HT1080 (cell line): ENCODE results near the gene C16orf95. TPM values are rescaled to one million over a fixed set of nuclear protein-coding genes. Genes with fewer than 3 reads are reported as not detected.

Experiments
- DNase-seq: peaks from one replicate; pipeline ENCODE4 v3.0.0-alpha.2; 2015; ENCODE audit warnings: low read depth
- small RNA-seq: library from RNA; depleted of rRNA; stranded (forward); fragments of <200 nt; gene quantifications from one replicate; pipeline ENCODE3, GENCODE V24; 2014
- total RNA-seq: library from RNA; depleted of rRNA; stranded (reverse); fragments of >200 nt; shearing (Covaris generic); gene quantifications from 2 replicates; pipeline ENCODE4 v1.2.3, GENCODE V29; 2014; rRNA removed

Gene C16orf95
- total RNA-seq, 1 experiment from 2014 or later: 9.1 TPM

GRCh38 chr16:87254734-87255133 lies 62.5 kb downstream of the C16orf95 start:
- no peak for DNase-seq

GRCh38 chr16:87254296-87254695 lies 62.9 kb downstream of the C16orf95 start:
- DNase-seq: no peak

- no peak for DNase-seq
Measured at GRCh38 chr16:87253536-87253935, 63.7 kb downstream of the C16orf95 start.

Small RNA genes lying within 50 kb of the gene (small RNA-seq; reads per million reads assigned to genes)
- gene AC010531.2: not detected

Other genes with a start within 250 kb of the C16orf95 start
- gene FBXO31, start 66.4 kb upstream of the C16orf95 start, total RNA-seq: 16.7 and 18.3 TPM in 2 replicates
- gene MAP1LC3B, start 74.9 kb upstream of the C16orf95 start, total RNA-seq: 11.5 and 50.6 TPM in 2 replicates
- gene ZCCHC14, start 175.6 kb upstream of the C16orf95 start, total RNA-seq: 3.6 and 4.9 TPM in 2 replicates